GM12874 (cell line): ENCODE results near the gene UBN1.

Source experiments
- CTCF ChIP-seq: IDR thresholded peaks from 2 replicates; pipeline ENCODE4 v1.5.1; 2011; ENCODE audit warnings: low read depth, mild to moderate bottlenecking, control low read depth, low read length, moderate library complexity; ENCODE audit not compliant: insufficient read depth

Gene UBN1

GRCh38 chr16:4913774-4914525 lies 66.7 kb downstream of the UBN1 start:
- no peak for TF ChIP-seq CTCF

- TF ChIP-seq CTCF, result no peak
These were observed 67.4 kb downstream of the UBN1 start for GRCh38 chr16:4914528-4915225.

DNA sequence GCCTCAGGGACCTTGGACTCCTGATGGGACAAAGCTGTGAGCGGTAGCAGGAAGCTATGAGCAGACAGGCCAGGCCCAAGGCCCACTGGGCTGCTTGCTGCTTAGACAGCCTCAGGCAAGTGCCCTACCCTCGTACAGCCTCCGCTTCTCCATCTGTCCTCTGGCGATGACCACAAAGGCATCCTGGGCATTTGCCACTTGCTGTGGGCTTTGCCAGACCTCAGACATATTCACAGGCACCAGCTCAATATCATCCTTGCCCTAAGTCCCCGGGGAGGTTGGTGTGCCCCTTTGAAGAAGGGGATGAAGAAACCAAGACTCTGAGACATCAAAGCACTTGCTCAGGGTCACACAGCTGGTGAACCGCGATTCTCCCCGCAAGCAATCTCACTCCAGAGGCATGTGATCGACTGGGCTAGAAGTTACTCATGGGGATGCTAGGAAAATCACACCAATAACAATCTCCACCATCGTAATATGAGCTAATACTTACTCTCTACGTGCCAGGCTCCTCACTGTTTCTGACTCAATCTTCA lies 68.0 kb downstream of the UBN1 start:
- TF ChIP-seq CTCF, result no peak

GRCh38 chr16:4917117-4917516 lies 69.8 kb downstream of the UBN1 start:
- no peak for TF ChIP-seq CTCF

- no peak for TF ChIP-seq CTCF
These were observed 71.5 kb downstream of the UBN1 start for GRCh38 chr16:4918781-4919251.

- TF ChIP-seq CTCF, result no peak
These were observed 73.5 kb downstream of the UBN1 start for GRCh38 chr16:4920826-4921225.

DNA sequence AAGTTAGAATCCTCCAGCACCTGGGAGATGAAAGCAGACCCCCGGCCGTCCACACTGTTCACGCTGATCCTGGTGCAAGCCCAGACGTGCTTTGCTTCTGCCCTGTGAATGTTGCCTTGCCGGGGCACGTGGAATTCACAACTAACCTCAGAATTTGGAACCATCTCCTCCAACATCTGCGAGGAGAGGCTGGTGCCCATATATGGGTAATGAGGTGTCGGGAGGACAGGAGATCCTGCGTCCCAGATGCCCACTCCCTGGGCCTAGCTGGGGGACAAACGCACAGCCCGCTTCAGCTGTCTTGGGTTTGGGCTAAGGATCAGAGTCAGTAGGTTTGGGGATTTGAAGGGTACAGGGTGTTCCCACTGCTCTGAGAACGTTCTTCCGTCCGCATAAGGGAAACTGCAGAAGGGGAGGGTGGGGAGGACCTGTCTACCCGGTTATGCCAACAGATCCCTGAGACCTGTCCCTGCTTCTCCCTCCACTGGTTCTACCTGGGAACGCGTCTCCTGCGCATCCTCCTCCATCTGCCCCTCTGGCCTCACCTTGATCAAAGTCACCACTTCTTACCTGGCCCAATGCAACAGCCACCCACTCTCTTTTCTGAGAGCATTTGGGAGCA lies 75.6 kb downstream of the UBN1 start:
- no peak for TF ChIP-seq CTCF
